CD4-positive, alpha-beta T cell treated with Interleukin-15 for 4 hours (primary cell): Measurements from ENCODE around the gene TRAF3IP1.
"Not testable (repeated sequence)": the region's sequence is repeated elsewhere in the genome, so short reads cannot be mapped to it uniquely, and the experiment has no call there.

ENCODE experiments used
- DNase-seq: peaks from one replicate; pipeline ENCODE4 v3.0.0-alpha.2; 2020; ENCODE audit warnings: low spot score

TRAF3IP1 gene

DNA sequence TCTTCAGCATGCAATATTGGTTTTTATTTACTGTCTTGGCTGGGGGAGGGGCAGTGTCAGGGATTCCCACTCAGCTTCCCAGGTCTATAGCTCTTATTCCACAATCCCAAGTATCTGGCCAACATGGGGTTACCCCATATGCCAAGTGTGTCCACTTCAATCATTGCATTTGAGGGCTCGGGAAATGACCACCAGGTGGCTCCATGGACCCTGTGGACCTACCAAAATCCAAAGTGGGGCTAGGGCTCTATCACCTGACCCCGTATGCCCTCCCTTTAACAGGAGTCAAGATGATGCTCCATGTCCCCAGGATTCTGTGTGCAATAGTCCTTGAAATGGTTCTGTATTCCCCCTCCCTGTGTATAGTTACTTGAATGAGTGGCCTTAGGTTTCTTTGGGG is 12.1 kb upstream of the TRAF3IP1 start:
- no peak for DNase-seq

DNA sequence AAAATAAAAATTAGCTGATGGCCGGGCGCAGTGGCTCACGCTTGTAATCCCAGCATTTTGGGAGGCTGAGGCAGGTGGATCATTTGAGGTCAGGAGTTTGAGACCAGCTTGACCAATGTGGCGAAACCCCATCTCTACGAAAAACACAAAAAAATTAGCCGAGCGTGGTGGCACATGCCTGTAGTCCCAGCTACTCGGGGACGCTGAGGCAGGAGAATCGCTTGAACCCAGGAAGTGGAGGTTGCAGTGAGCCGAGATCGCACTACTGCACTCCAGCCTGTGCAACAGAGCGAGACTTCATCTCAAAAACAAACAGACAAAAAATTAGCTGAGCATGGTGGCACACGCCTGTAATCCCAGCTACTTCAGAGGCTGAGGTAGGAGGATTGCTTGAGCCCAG is 9.6 kb upstream of the TRAF3IP1 start:
- DNase-seq, result not testable (repeated sequence)

DNA sequence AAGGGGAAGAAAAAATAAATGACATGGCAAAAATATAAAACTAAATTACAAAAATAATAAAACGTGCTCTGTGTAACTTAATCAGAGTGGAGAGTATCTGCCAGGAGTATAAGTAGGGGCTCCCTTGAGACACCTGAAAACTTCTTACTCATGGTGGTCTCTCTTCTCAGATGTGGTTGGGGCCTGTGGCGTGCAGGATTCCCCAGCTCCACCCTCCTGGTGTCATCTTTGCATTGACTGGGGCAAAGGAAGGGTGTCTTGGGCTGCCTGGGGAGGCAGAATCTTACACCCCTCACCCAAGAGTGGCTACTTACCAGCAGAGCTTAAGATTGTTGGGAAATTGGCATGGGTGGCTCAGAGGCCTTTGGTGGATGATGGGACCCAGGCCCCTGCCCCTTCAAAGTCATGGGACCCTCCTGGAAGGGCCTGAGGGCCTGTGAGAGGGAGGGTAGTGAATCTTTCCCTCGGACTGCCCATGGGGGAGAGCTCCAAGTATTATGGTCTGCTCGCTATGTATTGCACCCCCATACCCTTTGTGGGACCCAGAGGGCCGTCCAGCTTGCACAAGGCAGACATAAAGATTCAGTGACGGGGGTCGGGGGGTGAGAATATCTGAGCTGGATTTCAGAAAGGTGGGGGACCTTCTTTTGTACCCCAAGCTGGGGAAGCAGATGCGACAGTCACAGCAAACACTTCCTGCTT is 6.9 kb upstream of the TRAF3IP1 start:
- no peak for DNase-seq

DNA sequence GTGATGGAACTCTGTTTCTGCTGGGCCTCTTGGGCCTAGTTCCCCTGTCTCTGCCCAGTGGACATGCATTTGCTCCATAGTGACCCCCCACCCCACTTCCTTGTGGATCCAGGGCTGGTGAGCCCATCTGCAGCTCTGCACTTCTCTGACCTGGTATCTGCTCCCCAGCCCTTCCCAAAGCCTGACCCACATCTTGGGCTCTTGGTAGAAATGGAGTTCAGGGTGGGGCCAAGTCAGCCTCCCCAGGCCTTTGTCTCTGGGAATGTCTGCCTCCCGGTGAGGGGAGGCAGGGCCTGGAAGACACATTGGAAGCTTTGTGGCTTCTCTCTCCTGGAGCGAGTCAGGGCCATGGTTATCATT is 6.3 kb upstream of the TRAF3IP1 start:
- DNase-seq, result no peak

DNA sequence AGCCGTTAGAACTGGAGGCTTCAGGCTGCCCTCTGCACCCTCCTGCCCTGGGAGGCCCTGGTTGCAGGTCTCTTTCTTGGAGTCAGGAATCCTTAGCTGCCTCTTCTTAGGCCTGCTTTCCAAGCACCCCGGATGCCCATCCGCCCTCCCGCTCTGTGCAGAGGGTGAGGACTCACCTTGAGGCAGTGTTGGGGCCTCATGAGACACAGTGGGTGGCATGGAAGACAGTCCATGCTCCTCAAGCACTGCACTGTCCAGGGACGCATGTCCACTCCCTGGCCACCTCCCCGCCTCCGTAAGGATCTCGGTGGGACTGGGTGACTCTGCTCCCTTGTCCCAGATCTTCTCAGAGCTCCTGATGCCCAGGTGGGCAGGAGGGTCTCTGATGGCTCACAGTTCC is 5.7 kb upstream of the TRAF3IP1 start:
- no peak for DNase-seq

DNA sequence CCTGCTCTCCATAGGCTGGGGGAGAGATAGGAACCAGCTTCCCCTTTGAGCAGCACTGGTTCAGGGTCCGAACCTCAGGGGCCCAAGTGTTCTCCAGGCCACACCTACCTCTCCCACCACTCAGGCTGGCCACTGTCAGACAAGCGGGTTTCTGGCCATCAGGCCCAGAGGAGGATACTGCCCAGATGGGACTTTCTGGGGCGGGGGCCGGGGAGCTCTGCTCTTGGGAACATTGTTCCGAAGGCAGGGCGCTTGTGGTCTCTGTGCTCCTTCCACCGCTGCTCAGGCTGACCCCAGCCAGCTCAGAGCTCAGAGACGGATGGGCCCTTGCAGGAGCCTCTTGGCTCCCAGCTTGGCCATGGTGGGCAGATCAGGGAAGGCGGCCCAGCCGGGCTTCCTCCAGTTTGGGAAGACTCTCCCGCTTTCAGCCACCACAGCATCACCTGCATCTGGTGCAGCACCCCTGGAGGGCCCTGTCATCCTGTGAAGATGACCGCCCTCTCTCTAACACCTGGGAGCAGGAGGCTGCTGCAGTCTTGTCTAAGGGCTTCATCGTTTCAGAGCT is 5.2 kb upstream of the TRAF3IP1 start:
- DNase-seq, result no peak

DNA sequence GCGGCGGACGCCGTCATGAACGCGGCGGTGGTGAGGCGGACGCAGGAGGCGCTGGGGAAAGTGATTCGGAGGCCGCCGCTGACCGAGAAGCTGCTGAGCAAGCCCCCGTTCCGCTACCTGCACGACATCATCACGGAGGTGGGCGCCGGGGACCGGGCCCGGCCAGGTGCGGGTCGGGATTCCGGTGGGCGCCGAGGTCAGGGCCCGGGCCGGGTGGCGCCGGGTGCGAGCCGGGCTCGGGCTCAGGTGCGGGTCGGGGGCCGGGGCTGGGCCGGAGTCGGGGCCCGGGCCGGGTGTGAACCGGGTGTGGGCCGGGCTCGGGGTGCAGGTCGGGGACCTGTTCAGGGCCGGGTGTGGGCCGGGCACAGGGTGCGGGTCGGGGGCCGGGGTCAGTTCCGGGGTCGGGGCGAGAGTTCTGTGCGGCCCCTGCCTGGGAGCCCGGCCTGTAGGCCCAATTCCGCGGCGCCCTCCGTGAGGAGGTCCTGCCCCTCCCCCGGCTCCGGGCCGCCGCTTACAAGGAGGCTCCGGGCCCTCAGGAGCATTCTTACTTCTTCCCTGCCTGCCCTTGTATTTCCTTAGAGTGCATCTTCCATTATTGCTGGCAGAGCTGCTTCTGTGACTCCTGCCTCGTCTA is 447 bp downstream of the TRAF3IP1 start:
- DNase-seq, result no peak

DNA sequence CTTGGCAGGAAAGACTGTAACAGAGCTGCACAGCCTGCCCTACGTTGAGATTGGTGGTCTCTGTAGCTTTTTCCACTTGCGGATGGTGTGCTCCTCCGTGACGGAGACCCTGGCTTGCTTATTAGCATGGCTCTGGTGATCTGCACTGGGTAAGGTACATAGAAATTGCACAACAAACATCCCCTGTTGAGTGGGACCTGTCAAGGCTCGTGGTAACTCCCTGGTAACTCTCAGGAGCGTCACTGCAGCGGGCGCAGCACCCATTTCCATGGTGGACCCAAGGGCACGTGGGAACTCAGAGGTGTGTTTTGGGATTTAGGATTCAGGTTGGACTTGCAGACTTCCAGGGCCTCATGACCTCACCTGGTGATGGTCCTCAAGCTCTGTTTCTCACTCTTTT is 1.1 kb downstream of the TRAF3IP1 start:
- no peak for DNase-seq

DNA sequence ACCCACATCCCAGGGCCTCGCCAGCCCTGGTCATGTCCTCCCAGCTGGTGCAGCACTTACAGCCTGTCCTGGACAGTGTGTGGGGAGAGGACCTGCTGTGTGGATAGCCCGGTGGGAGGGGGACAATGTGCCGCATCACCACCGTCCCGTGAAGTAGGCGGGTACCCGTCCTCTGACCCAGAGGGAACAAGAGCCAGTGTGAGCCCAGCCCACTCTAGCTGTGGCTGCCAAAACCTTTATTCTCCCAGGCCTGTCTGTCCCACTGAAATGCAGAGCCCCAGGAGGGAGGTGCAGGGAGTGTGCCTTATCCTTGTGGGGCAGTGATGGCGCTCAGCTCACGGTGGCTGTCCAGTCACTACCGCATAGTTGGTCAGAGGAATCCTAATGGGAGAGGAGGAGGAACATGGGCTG is 1.7 kb downstream of the TRAF3IP1 start:
- DNase-seq, result no peak

DNA sequence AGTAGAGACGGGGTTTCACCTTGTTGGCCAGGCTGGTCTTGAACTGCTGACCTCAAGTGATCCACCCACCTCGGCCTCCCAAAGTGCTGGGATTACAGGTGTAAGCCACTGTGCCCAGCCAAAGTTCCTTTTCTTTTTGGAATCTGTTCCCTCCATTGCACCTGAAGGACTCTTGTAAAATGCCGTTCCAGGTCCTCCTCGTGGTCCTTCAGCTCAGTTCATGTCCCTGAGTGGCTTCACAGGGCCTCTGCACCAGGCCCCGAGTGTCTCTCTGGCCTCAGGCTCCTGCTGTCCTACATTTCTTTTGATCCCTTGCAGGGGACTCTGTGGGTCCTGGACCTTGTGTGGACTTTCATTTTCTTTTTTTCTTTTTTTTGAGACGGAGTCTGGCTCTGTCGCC is 3.9 kb downstream of the TRAF3IP1 start:
- not testable (repeated sequence) for DNase-seq

DNA sequence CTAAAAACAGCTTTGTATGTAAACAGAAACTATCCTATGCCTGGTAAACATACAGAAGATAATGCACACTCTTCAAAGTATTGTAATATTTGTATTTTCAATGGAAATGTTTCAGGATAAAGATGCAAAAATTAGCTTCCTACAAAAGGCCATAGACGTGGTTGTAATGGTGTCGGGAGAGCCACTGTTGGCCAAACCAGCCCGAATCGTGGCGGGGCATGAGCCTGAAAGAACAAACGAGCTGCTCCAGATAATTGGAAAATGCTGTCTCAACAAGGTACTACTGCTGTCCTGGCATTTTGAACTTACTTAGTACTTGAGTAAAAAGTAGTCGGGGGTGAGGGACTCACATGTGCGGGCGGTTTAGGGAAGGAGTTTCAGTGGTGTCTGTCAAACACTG is 5.4 kb downstream of the TRAF3IP1 start:
- no peak for DNase-seq

DNA sequence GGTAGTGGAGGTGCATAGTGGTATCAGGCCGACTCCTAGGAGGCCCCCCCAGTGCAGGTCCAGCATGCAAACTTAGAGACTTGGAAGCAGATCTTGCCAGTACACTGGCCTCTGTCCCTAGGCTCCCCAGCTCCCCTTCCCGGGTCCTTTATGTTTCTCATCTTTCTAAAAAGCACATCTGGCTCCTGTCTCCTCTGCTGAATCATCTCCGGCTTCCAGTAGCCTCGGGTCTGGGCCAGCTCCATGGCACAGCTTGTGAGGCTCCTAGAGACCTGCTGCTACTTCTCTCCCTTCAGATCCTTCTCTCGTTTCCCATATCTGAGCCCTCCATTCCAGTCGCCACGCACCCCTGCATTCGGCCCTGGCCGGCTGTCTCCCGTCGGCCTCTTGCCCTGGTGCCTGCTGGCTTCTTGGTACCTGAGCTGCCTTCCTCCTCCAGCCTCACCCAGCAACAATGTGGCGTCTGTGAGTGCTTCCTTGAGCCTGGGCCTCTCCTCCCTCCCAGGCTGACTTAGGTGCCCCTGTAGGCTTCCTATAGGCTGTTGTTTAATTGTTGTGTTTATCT is 6.6 kb downstream of the TRAF3IP1 start:
- DNase-seq, result no peak

DNA sequence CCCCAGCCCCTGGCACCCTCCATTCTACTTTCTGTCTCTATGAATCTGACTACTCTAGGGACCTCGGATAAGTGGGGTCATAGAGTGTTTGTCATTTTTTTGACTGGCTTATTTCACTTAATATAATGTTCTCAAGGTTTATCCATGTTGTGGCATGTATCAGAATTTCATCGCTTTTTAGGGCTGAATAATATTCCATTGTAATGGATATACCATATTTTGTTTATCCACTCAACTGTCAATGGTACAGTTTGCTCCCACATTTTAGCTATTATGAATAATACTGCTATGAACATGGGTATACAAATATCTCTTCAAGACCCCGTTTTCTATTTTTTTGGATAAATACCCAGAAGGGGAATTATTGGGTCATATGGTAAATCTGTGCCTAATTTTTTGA is 7.4 kb downstream of the TRAF3IP1 start:
- no peak for DNase-seq

DNA sequence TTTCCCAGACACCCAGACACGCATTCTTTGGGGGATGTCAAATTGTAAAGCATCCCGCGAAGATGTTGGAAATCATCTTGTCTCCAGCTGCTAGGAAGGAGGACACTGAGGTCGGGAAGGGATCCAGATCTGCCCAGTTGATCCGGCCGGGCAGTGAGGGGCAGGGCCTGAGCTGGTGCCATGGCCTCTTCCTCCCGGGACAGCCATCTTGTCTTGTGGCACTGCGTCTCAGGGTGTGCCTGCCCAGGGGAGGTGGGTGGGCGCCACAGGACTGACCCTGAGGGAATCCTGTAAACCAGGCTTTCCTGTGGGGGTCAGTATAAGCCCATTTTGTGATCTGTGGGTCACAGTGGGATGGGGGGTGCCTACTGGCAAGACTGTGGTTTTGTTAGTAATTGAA is 10.1 kb downstream of the TRAF3IP1 start:
- no peak for DNase-seq

DNA sequence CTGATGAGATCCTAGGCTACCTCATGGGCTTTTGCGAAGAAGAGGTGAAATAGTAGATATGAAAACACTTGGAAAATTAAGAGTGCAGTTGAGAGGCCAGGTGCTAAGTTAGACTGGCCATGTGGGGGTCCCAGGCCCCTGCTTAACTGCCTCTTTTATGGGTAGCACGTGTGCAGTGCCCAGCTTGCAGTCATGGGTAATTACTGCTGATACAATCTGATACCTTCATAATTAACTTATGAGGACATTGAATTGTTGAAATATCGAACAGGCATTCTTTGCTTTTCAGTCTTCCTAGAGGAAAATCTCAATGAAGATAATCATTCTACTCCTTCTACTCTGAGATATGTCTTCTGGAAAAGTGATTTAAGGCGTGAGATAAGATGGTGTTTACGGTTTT is 11.6 kb downstream of the TRAF3IP1 start:
- DNase-seq, result no peak

DNA sequence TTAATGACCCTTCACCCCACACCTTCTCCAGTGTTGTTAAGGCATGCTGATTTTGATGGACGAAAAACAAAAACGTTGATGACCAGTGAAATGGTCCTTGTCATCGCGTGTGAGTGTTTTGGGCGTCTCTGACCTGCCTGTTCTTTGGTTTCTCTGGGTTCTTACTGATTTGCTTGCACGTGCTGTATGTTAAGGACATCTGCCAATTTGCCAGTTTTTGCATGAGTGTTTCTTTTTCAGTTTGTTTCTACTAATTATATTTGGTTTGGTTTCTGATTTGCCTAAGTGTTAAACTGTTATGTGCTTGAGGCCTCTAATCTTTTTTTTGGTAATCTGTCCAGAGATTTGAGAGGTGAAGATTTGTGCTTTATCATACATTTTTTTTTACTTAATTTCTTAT is 14.6 kb downstream of the TRAF3IP1 start:
- no peak for DNase-seq

DNA sequence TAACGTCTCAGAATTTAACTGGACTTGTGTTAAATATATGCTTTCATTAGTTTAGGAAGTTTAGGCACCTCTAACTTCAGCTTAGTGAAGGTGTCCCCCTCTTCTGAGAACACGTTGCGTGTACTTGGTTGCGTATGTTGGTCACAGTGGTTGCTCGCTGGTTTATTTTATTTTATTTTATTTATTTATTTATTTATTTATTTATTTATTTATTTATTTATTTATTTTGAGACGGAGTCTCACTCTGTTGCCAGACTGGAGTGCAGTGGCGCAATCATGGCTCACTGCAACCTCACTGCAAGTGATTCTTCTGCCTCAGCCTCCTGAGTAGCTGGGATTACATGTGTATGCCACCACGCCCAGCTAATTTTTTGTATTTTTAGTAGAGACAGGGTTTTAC is 15.3 kb downstream of the TRAF3IP1 start:
- DNase-seq, result not testable (repeated sequence)

DNA sequence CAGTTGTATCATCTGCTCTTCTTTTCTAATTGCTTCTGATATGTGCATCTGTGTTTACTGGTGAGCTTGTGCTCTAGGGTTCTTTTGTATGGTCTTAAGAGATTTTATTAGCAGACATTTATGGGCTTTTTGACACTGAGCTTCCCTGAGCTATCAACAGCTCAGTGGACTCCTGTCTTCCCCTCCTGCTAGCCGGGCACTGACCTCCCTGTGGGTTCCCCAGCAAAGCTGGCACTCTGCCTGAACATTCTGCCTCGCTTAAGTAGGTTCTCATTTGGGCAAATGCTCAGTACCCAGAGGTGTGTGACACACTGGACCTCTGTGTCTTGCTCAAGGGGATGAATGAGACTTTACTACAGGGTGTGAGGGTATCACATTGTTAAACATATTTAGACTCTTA is 15.8 kb downstream of the TRAF3IP1 start:
- no peak for DNase-seq

DNA sequence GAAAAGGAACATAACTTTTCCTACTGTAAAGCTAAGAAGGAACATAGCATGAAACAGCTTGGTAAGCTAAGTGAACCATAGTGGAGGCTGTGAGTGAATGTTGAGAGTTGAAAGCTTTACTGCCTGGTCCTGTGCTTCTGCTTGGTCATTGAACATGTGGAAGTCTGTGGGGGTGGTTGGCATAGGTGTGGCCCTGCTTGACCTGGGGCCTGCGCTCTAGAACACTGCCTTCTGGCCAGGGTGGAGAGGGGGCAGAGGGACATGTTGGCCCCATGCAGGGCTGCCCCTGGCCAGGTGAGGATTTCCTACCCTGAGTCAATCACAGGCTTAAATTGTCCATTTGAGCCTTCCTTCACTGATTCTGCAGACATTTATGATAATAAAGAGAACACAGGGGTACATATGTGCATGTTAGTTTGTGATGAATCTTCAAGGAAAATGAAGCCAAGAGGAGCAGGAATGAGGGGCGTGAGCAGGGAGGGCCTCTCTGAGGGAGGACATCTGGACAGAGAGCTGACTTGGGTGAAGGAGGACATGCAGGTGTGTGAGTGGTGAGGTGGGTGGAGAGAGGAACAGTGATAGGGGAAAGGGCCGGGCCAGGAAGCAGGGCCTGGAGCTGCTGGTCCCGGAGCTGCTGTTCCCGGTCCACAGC is 16.6 kb downstream of the TRAF3IP1 start:
- no peak for DNase-seq

DNA sequence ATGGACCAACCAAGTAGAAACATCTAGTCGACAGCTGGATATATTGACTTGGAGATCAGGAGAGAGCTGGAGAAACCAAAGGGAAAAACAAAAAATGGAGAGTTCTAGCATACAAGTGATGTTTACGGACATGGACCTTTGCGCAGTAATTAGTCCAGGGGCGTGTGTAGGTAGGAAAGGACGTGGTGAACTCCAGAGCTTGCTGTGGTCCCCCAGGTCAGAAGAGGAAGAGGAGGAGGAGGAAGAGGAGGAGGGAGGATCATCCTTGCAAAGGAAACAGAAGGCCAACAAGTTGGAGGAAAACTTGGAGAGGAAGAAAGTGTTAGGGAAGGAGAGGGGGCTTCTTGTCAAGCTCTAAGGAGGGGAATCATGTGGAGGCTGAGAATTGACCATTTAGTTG is 17.5 kb downstream of the TRAF3IP1 start:
- DNase-seq, result no peak

DNA sequence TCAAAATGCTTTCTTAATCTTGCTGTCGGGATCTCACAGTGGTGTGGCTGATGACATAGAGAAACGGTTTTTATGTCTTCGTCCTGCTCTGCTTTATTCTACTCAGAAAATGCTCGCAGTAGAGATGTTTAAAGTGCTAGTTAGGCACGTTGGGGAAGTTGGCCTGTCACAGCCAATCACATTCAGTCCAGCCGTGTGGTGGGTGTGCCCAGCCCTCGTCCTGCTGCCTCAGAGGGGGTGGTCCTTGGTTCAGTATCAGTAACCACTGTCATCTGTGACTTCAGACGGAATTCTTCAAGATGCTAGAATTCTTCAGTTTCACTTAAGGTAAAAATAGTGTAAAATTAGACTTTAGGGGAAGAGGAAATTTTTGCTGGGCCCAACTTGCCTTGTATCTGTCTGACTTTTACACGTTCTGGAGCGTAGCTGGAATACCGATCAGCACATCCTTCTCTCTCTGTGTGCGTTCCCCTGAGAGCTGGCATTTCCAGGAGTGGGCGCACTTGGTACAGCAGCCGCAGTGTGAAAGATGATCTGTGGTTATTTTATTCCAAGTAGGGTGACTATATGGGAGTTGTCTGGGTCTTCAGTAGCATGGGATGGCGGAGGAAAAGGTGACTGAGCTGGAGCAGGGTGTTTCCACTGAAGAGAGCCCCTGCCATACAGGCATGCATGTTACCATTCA is 18.5 kb downstream of the TRAF3IP1 start:
- DNase-seq, result no peak

DNA sequence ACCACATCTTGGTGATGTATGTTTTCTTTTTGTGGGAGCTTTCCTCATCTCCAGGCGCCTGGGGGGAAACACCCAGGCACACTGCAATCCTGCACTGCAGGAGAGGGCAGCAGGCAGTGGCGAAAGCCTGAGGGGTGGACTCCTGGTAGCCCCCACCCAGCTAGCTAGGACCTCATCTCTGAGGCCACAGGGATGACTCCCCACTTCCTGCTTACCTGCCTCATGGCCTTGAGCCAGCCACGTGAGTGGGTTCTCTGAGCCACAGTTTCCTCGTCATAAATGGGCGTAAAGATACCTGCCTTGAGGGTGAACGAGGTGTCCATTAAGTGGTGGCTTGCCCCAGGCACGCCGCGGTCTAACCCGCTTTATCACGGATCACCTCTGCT is 19.1 kb downstream of the TRAF3IP1 start:
- no peak for DNase-seq
